Measurements from ENCODE around the gene SMAD1.

- TF ChIP-seq EZH2 (optimal IDR thresholded peaks at IDR 0.05; ENCODE audit: low read depth, low read length) (no peak), EZH2phosphoT487 (IDR thresholded peaks at IDR 0.05; ENCODE audit: low read length) (no peak), CTCF (IDR thresholded peaks at IDR 0.05; ENCODE audit: low read length) (no peak)
Observed at GRCh38 chr4:145533001-145533400, 51.3 kb downstream of the SMAD1 start.

Data from MM.1S (cell line).